Thyroid gland (tissue), 4 donors: ENCODE measurements around the gene DVL3. TPM values are rescaled to one million over a fixed set of nuclear protein-coding genes. Genes with fewer than 3 reads are reported as not detected.

Experiments
- DNase-seq, 2 donors: peaks; one replicate each; pipeline ENCODE4 v3.0.0-alpha.2; 2019
- H3K27ac ChIP-seq, 3 donors: fragments of 200-600 bp; sonication (generic); 1 replicate in 2 of 3; 2 replicates in 1 of 3; pipeline ENCODE4 v1.5.1; 2016 to 2019; ENCODE audit warnings: mild to moderate bottlenecking in 1 of 3, moderate library complexity in 1 of 3
- H3K27me3 ChIP-seq: fragments of 200-600 bp; sonication (generic); one replicate; pipeline ENCODE4 v1.5.1; 2019
- H3K36me3 ChIP-seq, 2 donors: fragments of 200-600 bp; sonication (generic); one replicate each; pipeline ENCODE4 v1.5.1; 2016 to 2019
- H3K4me1 ChIP-seq, 2 donors: fragments of 200-600 bp; sonication (generic); one replicate each; pipeline ENCODE4 v1.5.1; 2017 to 2019
- H3K4me3 ChIP-seq, 3 donors: fragments of 200-600 bp; sonication (generic); replicated peaks in 1 of 3; 1 replicate in 2 of 3; 2 replicates in 1 of 3; pipeline ENCODE4 v1.5.1; 2016; ENCODE audit warnings: mild to moderate bottlenecking in 1 of 3
- H3K9me3 ChIP-seq: fragments of 200-600 bp; sonication (generic); one replicate; pipeline ENCODE4 v1.5.1; 2017
- POLR2A ChIP-seq, 2 donors: fragments of 450-650 bp; IDR thresholded peaks; one replicate each; pipeline ENCODE4 v1.6.1; 2017; ENCODE audit warnings: antibody characterized with exemption in 2 of 2, mild to moderate bottlenecking in 2 of 2, moderate library complexity in 1 of 2
- WGBS, 2 donors: methylation state at CpG; one replicate each; pipeline ENCODE4 v1.1.5; 2017; 5-methylcytosine and 5-hydroxymethylcytosine counted together
- intact Hi-C: fragments of 100-400 bp; cut with DNase I; formaldehyde crosslinking; loops from one replicate; pipeline ENCODE4 v1.15.1; 2023
- total RNA-seq, 4 donors: library from RNA; depleted of rRNA; stranded (reverse); fragments of >200 nt; gene quantifications; one replicate each; pipeline ENCODE4 v1.2.3, GENCODE V29; 2016
- TF ChIP-seq, protein P1 (sequence below), 6 experiments: fragments of 200-600 bp in 3 of 6; fragments of 450-650 bp in 3 of 6; sonication (generic) in 3 of 6; IDR thresholded peaks; one replicate each; pipeline ENCODE4 v1.5.1; 2016 to 2019; ENCODE audit warnings: antibody characterized with exemption in 6 of 6, mild to moderate bottlenecking in 2 of 6, inconsistent platforms in 1 of 6, moderate library complexity in 1 of 6

The DVL3 gene
- total RNA-seq, 4 donors from 2014 or later, result 48.2 to 137 (median 65.3) TPM

DNA sequence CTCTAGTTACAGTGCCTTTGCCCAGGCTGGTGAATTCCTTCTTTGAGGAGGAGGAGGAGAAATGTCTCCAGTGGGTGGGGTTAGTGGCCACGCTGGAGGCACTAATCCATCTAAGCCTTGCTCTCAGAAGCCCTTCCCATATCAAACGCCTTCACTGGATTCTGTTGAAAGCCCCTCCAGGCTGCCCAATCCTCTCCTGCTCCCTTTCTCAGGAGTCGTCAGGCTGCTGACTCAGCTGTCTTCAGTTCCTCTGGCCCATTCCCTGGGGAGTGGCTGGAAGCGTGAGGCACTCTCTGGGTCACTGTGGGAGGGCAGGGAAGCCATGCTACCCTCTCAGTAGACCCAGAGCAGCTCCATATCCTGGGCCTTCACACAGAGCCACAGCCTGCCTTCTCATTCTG is 22.2 kb downstream of the DVL3 start:
- H3K36me3 ChIP-seq, result peaks cover 41 to 45% of the 10 kb centered on the region in 2 donors
- intact Hi-C loops, result loop anchor here (5.0 kb wide), 1 partner anchor 125 kb away; no protein-coding TSS in a partner anchor
- peaks cover 26 to 29% of the 10 kb centered on the region in 2 donors for H3K4me1 ChIP-seq
- TF ChIP-seq, protein P1, sequence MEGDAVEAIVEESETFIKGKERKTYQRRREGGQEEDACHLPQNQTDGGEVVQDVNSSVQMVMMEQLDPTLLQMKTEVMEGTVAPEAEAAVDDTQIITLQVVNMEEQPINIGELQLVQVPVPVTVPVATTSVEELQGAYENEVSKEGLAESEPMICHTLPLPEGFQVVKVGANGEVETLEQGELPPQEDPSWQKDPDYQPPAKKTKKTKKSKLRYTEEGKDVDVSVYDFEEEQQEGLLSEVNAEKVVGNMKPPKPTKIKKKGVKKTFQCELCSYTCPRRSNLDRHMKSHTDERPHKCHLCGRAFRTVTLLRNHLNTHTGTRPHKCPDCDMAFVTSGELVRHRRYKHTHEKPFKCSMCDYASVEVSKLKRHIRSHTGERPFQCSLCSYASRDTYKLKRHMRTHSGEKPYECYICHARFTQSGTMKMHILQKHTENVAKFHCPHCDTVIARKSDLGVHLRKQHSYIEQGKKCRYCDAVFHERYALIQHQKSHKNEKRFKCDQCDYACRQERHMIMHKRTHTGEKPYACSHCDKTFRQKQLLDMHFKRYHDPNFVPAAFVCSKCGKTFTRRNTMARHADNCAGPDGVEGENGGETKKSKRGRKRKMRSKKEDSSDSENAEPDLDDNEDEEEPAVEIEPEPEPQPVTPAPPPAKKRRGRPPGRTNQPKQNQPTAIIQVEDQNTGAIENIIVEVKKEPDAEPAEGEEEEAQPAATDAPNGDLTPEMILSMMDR (IDR thresholded peaks at IDR 0.05), result no peak
- no peak for TF ChIP-seq POLR2A (IDR thresholded peaks at IDR 0.05)
- WGBS, 2 donors, result 73 to 78% methylated on average over 4 of the region's 4 CpGs
- H3K27ac ChIP-seq, result peak overlapping the region in 2 of 3 donors; percentile 64 to 91
- H3K9me3 ChIP-seq, result no peaks in the 10 kb centered on the region
- H3K4me3 ChIP-seq, result peak overlapping the region in 1 of 3 donors; percentile 87
- H3K27me3 ChIP-seq, result no peaks in the 10 kb centered on the region
- DNase-seq, result no peak

DNA sequence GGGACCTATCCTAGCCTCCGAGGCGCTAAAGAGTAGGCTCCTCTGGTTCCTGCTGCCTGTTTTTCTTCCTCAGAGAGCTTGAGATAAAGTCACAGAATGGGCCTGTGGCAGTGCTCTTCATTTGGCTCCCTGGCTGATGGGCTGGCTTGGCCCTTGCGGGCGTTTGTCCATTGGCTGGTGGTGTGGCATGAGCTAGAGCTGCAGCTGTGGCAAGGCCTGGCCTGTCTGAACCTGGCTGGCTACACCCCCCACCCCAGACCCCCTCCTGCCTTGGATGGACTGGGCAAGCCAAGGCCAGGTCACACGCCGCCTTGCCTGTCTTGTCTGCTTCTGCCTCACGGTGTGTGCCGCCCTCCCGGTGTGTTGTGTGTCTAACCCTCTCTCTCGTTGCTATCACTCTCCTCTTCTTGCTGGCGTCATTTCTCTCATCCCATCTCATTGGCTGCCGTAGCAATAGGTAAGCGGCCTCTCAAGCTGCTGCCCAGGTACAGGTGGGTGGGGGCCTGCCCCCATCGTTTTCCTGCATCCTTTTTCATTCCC is 22.7 kb downstream of the DVL3 start:
- Histone ChIP-seq H3K27ac (no peak overlapping the region), H3K4me3 (no peak overlapping the region), H3K27me3 (no peaks in the 10 kb centered on the region), H3K4me1 (peaks cover 26 to 29% of the 10 kb centered on the region in 2 donors), H3K36me3 (peaks cover 46 to 50% of the 10 kb centered on the region in 2 donors), H3K9me3 (no peaks in the 10 kb centered on the region)
- no peak for DNase-seq
- intact Hi-C loops, result loop anchor here (5.0 kb wide), 1 partner anchor 124 kb away; no protein-coding TSS in a partner anchor
- no peak for TF ChIP-seq POLR2A (IDR thresholded peaks at IDR 0.05)
- TF ChIP-seq, protein P1 (IDR thresholded peaks at IDR 0.05), result no peak
- WGBS, 2 donors, result 92% methylated on average over 13 to 14 of the region's 14 CpGs

DNA sequence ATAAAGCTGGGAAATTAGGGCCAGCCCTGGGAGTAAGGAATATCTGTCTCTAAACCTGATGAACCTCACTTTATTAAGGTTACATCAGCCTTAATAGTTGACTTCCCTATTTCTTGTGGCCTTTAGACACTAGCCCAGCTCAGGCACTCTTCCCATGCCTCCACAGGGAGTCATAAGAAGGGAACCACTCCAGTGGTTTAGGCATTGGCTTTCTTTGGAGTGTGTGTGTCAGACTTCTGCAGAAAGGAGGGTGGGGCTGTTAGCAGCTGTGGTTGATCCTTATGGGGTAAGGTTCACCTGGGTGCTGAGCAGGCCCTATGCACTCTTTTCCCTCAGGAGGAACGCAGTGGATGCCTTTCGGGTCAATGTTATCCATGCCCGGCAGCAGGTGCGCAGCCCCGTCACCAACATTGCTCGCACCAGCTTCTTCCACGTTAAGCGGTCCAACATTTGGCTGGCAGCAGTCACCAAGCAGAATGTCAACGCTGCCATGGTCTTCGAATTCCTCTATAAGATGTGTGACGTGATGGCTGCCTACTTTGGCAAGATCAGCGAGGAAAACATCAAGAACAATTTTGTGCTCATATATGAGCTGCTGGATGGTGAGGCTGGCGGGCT is 23.5 kb downstream of the DVL3 start:
- Histone ChIP-seq H3K9me3 (no peaks in the 10 kb centered on the region), H3K4me1 (peaks cover 26 to 29% of the 10 kb centered on the region in 2 donors), H3K4me3 (no peak overlapping the region), H3K27ac (no peak overlapping the region), H3K27me3 (no peaks in the 10 kb centered on the region), H3K36me3 (peaks cover 54 to 57% of the 10 kb centered on the region in 2 donors)
- intact Hi-C loops, result loop anchor here (5.0 kb wide), 1 partner anchor 124 kb away; no protein-coding TSS in a partner anchor
- WGBS, 2 donors, result 97 to 98% methylated on average over 13 of the region's 13 CpGs
- TF ChIP-seq, protein P1 (IDR thresholded peaks at IDR 0.05), result no peak
- no peak for DNase-seq

DNA sequence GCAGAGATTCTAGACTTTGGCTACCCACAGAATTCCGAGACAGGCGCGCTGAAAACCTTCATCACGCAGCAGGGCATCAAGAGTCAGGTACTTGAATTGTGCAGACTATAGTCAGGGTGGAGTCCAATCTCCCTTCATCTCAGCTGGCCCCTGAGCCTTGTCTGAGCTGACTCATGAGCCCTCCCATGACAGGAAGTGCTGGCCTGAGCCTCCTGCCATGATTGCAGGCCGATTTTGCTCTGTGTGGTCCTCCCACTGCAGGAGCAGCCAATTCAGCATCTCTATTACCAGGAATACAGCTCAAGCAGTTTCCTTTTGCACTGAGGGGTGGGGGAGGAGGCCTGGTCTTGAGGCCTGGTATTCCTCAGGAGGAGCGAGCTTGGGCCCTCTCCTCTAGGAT is 25.0 kb downstream of the DVL3 start:
- no peak for TF ChIP-seq POLR2A (IDR thresholded peaks at IDR 0.05)
- TF ChIP-seq, protein P1 (IDR thresholded peaks at IDR 0.05), result no peak
- no peak for DNase-seq
- Histone ChIP-seq H3K4me3 (no peak overlapping the region), H3K9me3 (no peaks in the 10 kb centered on the region), H3K36me3 (peaks cover 56 to 63% of the 10 kb centered on the region in 2 donors), H3K27ac (no peak overlapping the region), H3K27me3 (no peaks in the 10 kb centered on the region), H3K4me1 (peaks cover 21 to 24% of the 10 kb centered on the region in 2 donors)
- 91% methylated on average over 6 of the region's 6 CpGs for WGBS, 2 donors
- intact Hi-C loops, result loop anchor here (5.0 kb wide), 1 partner anchor 38 kb away; no protein-coding TSS in a partner anchor

DNA sequence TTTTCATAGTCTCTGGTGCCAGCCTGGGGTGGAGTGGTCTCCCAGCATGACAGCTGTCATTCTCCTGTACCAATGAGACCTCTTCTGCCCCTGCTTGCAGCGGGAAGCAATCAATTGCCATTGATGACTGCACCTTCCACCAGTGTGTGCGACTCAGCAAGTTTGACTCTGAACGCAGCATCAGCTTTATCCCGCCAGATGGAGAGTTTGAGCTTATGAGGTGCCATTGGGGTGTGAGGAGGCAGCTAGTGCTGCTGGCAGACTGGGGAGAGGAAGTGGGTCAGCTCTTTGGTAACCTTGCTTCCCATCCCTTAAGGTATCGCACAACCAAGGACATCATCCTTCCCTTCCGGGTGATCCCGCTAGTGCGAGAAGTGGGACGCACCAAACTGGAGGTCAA is 26.4 kb downstream of the DVL3 start:
- H3K36me3 ChIP-seq, result peaks cover 56 to 63% of the 10 kb centered on the region in 2 donors
- intact Hi-C loops, result loop anchor here (5.0 kb wide), 1 partner anchor 39 kb away; no protein-coding TSS in a partner anchor
- WGBS, 2 donors, result 94 to 98% methylated on average over 5 to 9 of the region's 9 CpGs

More for the DNA sequence above, 26.4 kb downstream of the DVL3 start:
- no peak for DNase-seq
- Histone ChIP-seq H3K27ac (no peak overlapping the region), H3K4me3 (no peak overlapping the region), H3K4me1 (peaks cover 14 to 20% of the 10 kb centered on the region in 2 donors), H3K27me3 (no peaks in the 10 kb centered on the region), H3K9me3 (no peaks in the 10 kb centered on the region)
- TF ChIP-seq, protein P1 (IDR thresholded peaks at IDR 0.05), result no peak
- TF ChIP-seq POLR2A (IDR thresholded peaks at IDR 0.05), result no peak
